ENCODE results near the gene HYKK.

The HYKK gene

GRCh38 chr15:78564743-78565096 is 57.3 kb downstream of the HYKK start:
- no peak overlapping the region for H3K27ac ChIP-seq (ENCODE audit: low read depth, low read length)
- TF ChIP-seq, protein P1, sequence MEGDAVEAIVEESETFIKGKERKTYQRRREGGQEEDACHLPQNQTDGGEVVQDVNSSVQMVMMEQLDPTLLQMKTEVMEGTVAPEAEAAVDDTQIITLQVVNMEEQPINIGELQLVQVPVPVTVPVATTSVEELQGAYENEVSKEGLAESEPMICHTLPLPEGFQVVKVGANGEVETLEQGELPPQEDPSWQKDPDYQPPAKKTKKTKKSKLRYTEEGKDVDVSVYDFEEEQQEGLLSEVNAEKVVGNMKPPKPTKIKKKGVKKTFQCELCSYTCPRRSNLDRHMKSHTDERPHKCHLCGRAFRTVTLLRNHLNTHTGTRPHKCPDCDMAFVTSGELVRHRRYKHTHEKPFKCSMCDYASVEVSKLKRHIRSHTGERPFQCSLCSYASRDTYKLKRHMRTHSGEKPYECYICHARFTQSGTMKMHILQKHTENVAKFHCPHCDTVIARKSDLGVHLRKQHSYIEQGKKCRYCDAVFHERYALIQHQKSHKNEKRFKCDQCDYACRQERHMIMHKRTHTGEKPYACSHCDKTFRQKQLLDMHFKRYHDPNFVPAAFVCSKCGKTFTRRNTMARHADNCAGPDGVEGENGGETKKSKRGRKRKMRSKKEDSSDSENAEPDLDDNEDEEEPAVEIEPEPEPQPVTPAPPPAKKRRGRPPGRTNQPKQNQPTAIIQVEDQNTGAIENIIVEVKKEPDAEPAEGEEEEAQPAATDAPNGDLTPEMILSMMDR (IDR thresholded peaks at IDR 0.05; ENCODE audit: insufficient read depth, low read length, poor library complexity, severe bottlenecking): no peak
- no peak for TF ChIP-seq EZH2phosphoT487 (conservative IDR thresholded peaks at IDR 0.05; ENCODE audit: low read length)
- H4K20me1 ChIP-seq (ENCODE audit: low read depth, low read length): no peaks in the 10 kb centered on the region
- no peaks in the 10 kb centered on the region for H3K79me2 ChIP-seq (ENCODE audit: insufficient read depth, low read length)
- no peaks in the 10 kb centered on the region for H3K9me2 ChIP-seq (replicated peaks; ENCODE audit: insufficient read depth, low read length)
- no peaks in the 10 kb centered on the region for H3K9me3 ChIP-seq (ENCODE audit: insufficient read depth, low read length)
- no peaks in the 10 kb centered on the region for H3K36me3 ChIP-seq (ENCODE audit: low read length)
- H2AFZ ChIP-seq (ENCODE audit: low read depth, low read length, severe bottlenecking): peak overlapping the region; percentile 98
- H3K27me3 ChIP-seq (ENCODE audit: low read length): no peaks in the 10 kb centered on the region
- peak overlapping the region; percentile 67 for H3K4me2 ChIP-seq (ENCODE audit: low read depth, low read length, poor library complexity, severe bottlenecking)
- no peak overlapping the region for H3K4me3 ChIP-seq (ENCODE audit: insufficient read depth, low read length, poor library complexity, severe bottlenecking)
- H3K9ac ChIP-seq (ENCODE audit: low read length): peak overlapping the region; percentile 62; the same call in 1 of the 2 replicates
- H3F3A ChIP-seq (ENCODE audit: insufficient read depth): no peaks in the 10 kb centered on the region

- Histone ChIP-seq H3K9me3 (ENCODE audit: insufficient read depth, low read length) (no peaks in the 10 kb centered on the region), H3K36me3 (ENCODE audit: low read length) (no peaks in the 10 kb centered on the region), H3K27ac (ENCODE audit: low read depth, low read length) (no peak within 1 kb of the TSS), H3K9ac (ENCODE audit: low read length) (peak within 1 kb of the TSS; percentile 62), H3K9me2 (replicated peaks; ENCODE audit: insufficient read depth, low read length) (no peaks in the 10 kb centered on the region), H4K20me1 (ENCODE audit: low read depth, low read length) (no peaks in the 10 kb centered on the region), H2AFZ (ENCODE audit: low read depth, low read length, severe bottlenecking) (peak within 1 kb of the TSS; percentile 98), H3F3A (ENCODE audit: insufficient read depth) (no peaks in the 10 kb centered on the region), H3K79me2 (ENCODE audit: insufficient read depth, low read length) (no peaks in the 10 kb centered on the region), H3K4me2 (ENCODE audit: low read depth, low read length, poor library complexity, severe bottlenecking) (peak within 1 kb of the TSS; percentile 67), H3K27me3 (ENCODE audit: low read length) (no peaks in the 10 kb centered on the region), H3K4me3 (ENCODE audit: insufficient read depth, low read length, poor library complexity, severe bottlenecking) (peak within 1 kb of the TSS; percentile 61)
- TF ChIP-seq EZH2phosphoT487 (conservative IDR thresholded peaks at IDR 0.05; ENCODE audit: low read length): no peak
- TF ChIP-seq, protein P1 (IDR thresholded peaks at IDR 0.05; ENCODE audit: insufficient read depth, low read length, poor library complexity, severe bottlenecking): no peak
These were observed 57.9 kb downstream of the HYKK start, which contains the start of gene CHRNA5 for GRCh38 chr15:78565097-78565950. CHRNA5 (plus strand) TSS chr15:78565520; CDS start chr15:78565720, 200 bp downstream.

GRCh38 chr15:78565951-78566774 is 58.8 kb downstream of the HYKK start:
- H3K79me2 ChIP-seq (ENCODE audit: insufficient read depth, low read length): no peaks in the 10 kb centered on the region
- H3K9ac ChIP-seq (ENCODE audit: low read length): peak overlapping the region; percentile 62
- H3K27me3 ChIP-seq (ENCODE audit: low read length): no peaks in the 10 kb centered on the region
- H3K4me2 ChIP-seq (ENCODE audit: low read depth, low read length, poor library complexity, severe bottlenecking): peak overlapping the region; percentile 67
- no peaks in the 10 kb centered on the region for H3K9me2 ChIP-seq (replicated peaks; ENCODE audit: insufficient read depth, low read length)
- no peak overlapping the region for H3K27ac ChIP-seq (ENCODE audit: low read depth, low read length)
- peak overlapping the region; percentile 98 for H2AFZ ChIP-seq (ENCODE audit: low read depth, low read length, severe bottlenecking)
- H3F3A ChIP-seq (ENCODE audit: insufficient read depth): no peaks in the 10 kb centered on the region
- no peaks in the 10 kb centered on the region for H3K36me3 ChIP-seq (ENCODE audit: low read length)
- H4K20me1 ChIP-seq (ENCODE audit: low read depth, low read length): no peaks in the 10 kb centered on the region
- TF ChIP-seq, protein P1 (IDR thresholded peaks at IDR 0.05; ENCODE audit: insufficient read depth, low read length, poor library complexity, severe bottlenecking): no peak
- TF ChIP-seq EZH2phosphoT487 (conservative IDR thresholded peaks at IDR 0.05; ENCODE audit: low read length): no peak
- H3K4me3 ChIP-seq (ENCODE audit: insufficient read depth, low read length, poor library complexity, severe bottlenecking): peak overlapping the region; percentile 61
- no peaks in the 10 kb centered on the region for H3K9me3 ChIP-seq (ENCODE audit: insufficient read depth, low read length)

Measured in SU-DHL-6 (cell line).